ENCODE measurements around the gene RSRC1. TPM values are rescaled to one million over a fixed set of nuclear protein-coding genes. Genes with fewer than 3 reads are reported as not detected.
"Not testable (repeated sequence)": the region's sequence is repeated elsewhere in the genome, so short reads cannot be mapped to it uniquely, and the experiment has no call there.

Gene RSRC1
- total RNA-seq, 4 donors from 2014 or later = 27.7 to 36.7 (median 31.9) TPM

DNA sequence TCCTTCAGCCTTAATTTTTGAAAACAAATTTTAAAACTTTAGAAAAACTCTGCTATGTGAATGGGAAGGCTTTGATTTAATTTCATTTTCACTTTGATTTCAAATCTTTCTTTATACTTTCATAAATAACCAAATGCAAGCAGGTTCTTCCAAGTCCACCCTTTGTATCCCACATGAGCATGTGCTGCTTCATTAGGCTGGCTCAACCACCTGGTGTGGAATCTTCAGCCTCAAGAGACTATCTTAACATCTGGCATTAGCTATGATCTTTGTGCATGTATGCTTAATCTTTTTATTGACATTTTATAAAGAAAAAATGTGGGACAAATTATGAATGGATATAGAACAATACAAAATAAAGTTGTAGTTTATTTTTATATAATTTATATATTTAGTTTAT is 379.3 kb downstream of the RSRC1 start:
- H3K9me3 ChIP-seq = no peaks in the 10 kb centered on the region
- H3K36me3 ChIP-seq = no peaks in the 10 kb centered on the region
- ATAC-seq = no peak
- H3K27ac ChIP-seq = no peak overlapping the region
- H3K27me3 ChIP-seq = no peaks in the 10 kb centered on the region
- intact Hi-C loops (cut with DNase I; ENCODE audit: low total_unique reads) = no loop called here
- H3K4me3 ChIP-seq = no peak overlapping the region
- H3K4me1 ChIP-seq = no peaks in the 10 kb centered on the region
- in situ Hi-C loops (cut with MboI; ENCODE audit: low sequenced_read_pairs in 4 of 4) = no loop called here
- TF ChIP-seq, protein P1, sequence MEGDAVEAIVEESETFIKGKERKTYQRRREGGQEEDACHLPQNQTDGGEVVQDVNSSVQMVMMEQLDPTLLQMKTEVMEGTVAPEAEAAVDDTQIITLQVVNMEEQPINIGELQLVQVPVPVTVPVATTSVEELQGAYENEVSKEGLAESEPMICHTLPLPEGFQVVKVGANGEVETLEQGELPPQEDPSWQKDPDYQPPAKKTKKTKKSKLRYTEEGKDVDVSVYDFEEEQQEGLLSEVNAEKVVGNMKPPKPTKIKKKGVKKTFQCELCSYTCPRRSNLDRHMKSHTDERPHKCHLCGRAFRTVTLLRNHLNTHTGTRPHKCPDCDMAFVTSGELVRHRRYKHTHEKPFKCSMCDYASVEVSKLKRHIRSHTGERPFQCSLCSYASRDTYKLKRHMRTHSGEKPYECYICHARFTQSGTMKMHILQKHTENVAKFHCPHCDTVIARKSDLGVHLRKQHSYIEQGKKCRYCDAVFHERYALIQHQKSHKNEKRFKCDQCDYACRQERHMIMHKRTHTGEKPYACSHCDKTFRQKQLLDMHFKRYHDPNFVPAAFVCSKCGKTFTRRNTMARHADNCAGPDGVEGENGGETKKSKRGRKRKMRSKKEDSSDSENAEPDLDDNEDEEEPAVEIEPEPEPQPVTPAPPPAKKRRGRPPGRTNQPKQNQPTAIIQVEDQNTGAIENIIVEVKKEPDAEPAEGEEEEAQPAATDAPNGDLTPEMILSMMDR (IDR thresholded peaks at IDR 0.05 in 4 of 5, conservative IDR thresholded peaks at IDR 0.05 in 1 of 5) = no peak
- TF ChIP-seq POLR2A (IDR thresholded peaks at IDR 0.05) = no peak
- no peak for DNase-seq

DNA sequence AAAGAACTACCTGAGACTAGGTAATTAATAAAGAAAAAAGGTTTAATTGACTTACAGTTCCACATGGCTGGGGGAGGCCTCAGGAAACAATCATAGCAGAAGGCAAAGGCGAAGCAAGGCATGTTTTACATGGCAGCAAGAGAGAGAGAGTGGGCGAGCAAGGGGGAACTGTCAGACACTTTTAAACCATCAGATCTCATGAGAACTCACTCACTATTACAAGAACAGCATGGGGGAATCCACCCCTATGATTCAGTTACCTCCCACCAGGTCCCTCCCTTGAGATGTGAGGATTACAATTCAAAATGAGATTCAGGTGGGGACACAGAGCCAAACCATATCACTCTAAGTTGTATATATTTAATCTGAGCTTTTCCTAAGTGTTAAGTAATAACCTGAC is 382.1 kb downstream of the RSRC1 start:
- H3K27me3 ChIP-seq = no peaks in the 10 kb centered on the region
- intact Hi-C loops (cut with DNase I; ENCODE audit: low total_unique reads) = no loop called here
- H3K4me1 ChIP-seq = no peaks in the 10 kb centered on the region
- in situ Hi-C loops (cut with MboI; ENCODE audit: low sequenced_read_pairs in 4 of 4) = no loop called here
- no peak overlapping the region for H3K4me3 ChIP-seq
- DNase-seq (no peak), ATAC-seq (no peak)
- no peak overlapping the region for H3K27ac ChIP-seq
- H3K36me3 ChIP-seq = no peaks in the 10 kb centered on the region
- H3K9me3 ChIP-seq = no peaks in the 10 kb centered on the region
- TF ChIP-seq, protein P1 (IDR thresholded peaks at IDR 0.05 in 4 of 5, conservative IDR thresholded peaks at IDR 0.05 in 1 of 5) = no peak
- TF ChIP-seq POLR2A (IDR thresholded peaks at IDR 0.05) = no peak

- Histone ChIP-seq H3K27me3 (no peaks in the 10 kb centered on the region), H3K4me3 (no peak overlapping the region)
- in situ Hi-C loops (cut with MboI; ENCODE audit: low sequenced_read_pairs in 4 of 4) = no loop called here
Observed at GRCh38 chr3:158492685-158493084, 382.8 kb downstream of the RSRC1 start.

DNA sequence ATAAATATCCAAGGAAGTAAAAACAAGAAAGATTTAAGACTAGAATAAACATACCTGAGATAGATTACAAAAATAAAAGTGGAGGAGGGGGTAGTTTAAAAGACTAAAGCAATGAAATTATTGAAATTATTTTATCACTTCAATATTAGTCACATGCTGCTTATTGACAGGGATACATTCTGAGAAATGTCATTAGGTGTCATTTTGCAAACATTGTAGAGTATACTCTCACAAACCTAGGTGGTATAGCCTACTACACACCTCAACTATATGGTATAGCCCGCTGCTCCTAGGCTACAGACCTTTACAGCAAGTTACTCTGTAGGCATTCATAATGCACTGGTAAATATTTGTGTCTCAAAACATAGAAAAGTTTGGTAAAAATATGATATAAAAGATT is 384.0 kb downstream of the RSRC1 start:
- in situ Hi-C loops (cut with MboI; ENCODE audit: low sequenced_read_pairs in 4 of 4) = no loop called here
- Histone ChIP-seq H3K9me3 (no peaks in the 10 kb centered on the region), H3K4me3 (no peak overlapping the region), H3K27me3 (no peaks in the 10 kb centered on the region), H3K36me3 (no peaks in the 10 kb centered on the region), H3K4me1 (no peaks in the 10 kb centered on the region), H3K27ac (no peak overlapping the region)
- DNase-seq = no peak
- no peak for ATAC-seq
- TF ChIP-seq POLR2A (IDR thresholded peaks at IDR 0.05) = no peak
- TF ChIP-seq, protein P1 (IDR thresholded peaks at IDR 0.05 in 4 of 5, conservative IDR thresholded peaks at IDR 0.05 in 1 of 5) = no peak
- intact Hi-C loops (cut with DNase I; ENCODE audit: low total_unique reads) = no loop called here

More at GRCh38 chr3:158492685-158493084, 382.8 kb downstream of the RSRC1 start:
- Histone ChIP-seq H3K4me1 (no peaks in the 10 kb centered on the region), H3K36me3 (no peaks in the 10 kb centered on the region), H3K27ac (no peak overlapping the region), H3K9me3 (no peaks in the 10 kb centered on the region)
- intact Hi-C loops (cut with DNase I; ENCODE audit: low total_unique reads) = no loop called here
- DNase-seq = no peak
- TF ChIP-seq POLR2A (IDR thresholded peaks at IDR 0.05) = no peak
- TF ChIP-seq, protein P1 (IDR thresholded peaks at IDR 0.05 in 4 of 5, conservative IDR thresholded peaks at IDR 0.05 in 1 of 5) = no peak
- ATAC-seq = no peak

DNA sequence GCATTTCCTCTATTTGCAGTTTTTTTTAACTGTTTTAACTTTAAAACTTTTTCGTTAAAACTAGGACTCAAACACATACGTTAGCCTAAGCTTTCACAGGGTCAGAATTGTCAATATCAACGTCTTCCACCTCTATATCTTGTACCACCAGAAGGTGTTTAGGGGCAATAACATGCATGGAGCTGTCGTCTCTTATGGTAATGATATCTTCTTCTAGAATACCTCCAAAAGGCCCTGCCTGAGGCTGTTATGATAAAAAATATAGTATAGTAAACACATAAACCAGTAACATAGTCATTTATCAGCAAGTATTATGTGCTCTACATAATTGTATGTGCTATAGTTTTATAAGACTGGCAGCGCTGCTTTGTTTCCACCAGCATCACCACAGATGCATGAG is 384.8 kb downstream of the RSRC1 start:
- no peaks in the 10 kb centered on the region for H3K4me1 ChIP-seq
- no peak overlapping the region for H3K27ac ChIP-seq
- no peaks in the 10 kb centered on the region for H3K36me3 ChIP-seq
- intact Hi-C loops (cut with DNase I; ENCODE audit: low total_unique reads) = no loop called here
- H3K4me3 ChIP-seq = no peak overlapping the region
- in situ Hi-C loops (cut with MboI; ENCODE audit: low sequenced_read_pairs in 4 of 4) = no loop called here
- no peaks in the 10 kb centered on the region for H3K27me3 ChIP-seq
- H3K9me3 ChIP-seq = peaks cover 0 to 4% (median 0%) of the 10 kb centered on the region in 3 donors
- no peak for TF ChIP-seq POLR2A (IDR thresholded peaks at IDR 0.05)
- TF ChIP-seq, protein P1 (IDR thresholded peaks at IDR 0.05 in 4 of 5, conservative IDR thresholded peaks at IDR 0.05 in 1 of 5) = no peak
- no peak for DNase-seq
- no peak for ATAC-seq

DNA sequence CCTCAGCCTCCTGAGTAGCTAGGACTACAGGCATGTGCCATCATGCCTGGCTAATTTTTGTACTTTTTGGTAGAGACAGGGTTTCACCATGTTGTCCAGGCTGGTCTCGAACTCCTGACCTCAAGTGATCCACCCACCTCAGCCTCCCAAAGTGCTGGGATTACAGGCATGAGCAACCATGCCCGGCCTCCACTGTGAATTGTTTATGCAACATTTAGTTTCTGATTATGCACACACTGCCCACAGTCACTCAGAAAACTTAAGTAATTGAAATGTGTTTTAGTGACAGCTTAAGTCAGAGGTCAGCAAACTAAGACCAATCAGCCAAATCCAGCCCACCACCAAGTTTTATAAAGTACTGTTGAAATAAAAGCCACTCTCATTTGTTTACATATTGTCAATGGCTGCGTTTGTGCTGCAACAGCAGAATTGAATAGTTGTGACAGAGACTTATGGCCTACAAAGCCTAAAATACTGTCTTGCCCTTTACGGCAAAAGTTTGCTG is 385.6 kb downstream of the RSRC1 start:
- ATAC-seq; H3K27me3 ChIP-seq; H3K4me3 ChIP-seq; H3K36me3 ChIP-seq; DNase-seq; H3K4me1 ChIP-seq; in situ Hi-C loops (cut with MboI; ENCODE audit: low sequenced_read_pairs in 4 of 4); H3K27ac ChIP-seq; intact Hi-C loops (cut with DNase I; ENCODE audit: low total_unique reads): not testable (repeated sequence)
- peaks cover 0 to 10% (median 0%) of the 10 kb centered on the region in 3 donors for H3K9me3 ChIP-seq

Measured in gastrocnemius medialis (tissue), 4 donors.